ENCODE data around the gene ATG7. TPM values are rescaled to one million over a fixed set of nuclear protein-coding genes. Genes with fewer than 3 reads are reported as not detected.

ATG7 gene
- total and polyA plus RNA-seq, 4 experiments from 2014 or later: 16.9 to 32.8 (median 27.8) TPM

DNA sequence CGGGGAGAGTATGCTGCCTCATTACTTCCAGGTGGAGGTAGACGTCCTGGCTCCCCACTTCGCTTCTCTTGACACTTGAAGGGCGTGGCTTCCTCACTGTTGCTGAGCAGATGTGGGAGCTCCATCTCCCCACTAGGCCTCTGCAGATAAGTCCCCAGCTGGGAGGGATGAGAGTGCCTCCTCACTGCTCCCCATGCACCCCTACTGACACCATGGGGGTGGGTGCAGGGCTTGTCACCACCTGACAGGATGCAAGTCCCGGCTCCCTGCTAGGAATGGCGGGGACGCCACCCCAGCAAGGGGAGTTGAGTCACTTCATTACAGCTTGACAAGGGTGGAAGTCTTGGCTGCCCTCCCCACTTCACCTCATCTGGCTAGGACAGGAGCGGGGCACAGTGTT is 36.8 kb upstream of the ATG7 start:
- Mint-ChIP-seq H3K4me1 (peaks cover 0 to 2% (median 0%) of the 10 kb centered on the region in 4 donors), H3K36me3 (no peaks in the 10 kb centered on the region), H3K27ac (no peak overlapping the region), H3K4me3 (no peak overlapping the region), H3K27me3 (peaks cover 4 to 8% of the 10 kb centered on the region in 2 donors), H3K9me3 (peaks cover 0 to 4% (median under 1%) of the 10 kb centered on the region in 8 donors)
- no peak for DNase-seq
- Histone ChIP-seq H3K9me3 (ENCODE audit: control insufficient read depth in 1 of 2, low read length in 2 of 2) (no peaks in the 10 kb centered on the region), H3K27me3 (ENCODE audit: insufficient read depth, low read length) (no peaks in the 10 kb centered on the region), H3K36me3 (ENCODE audit: insufficient read depth, low read length) (no peaks in the 10 kb centered on the region), H3K4me3 (ENCODE audit: low read length in 2 of 2) (no peak overlapping the region), H3K4me1 (ENCODE audit: insufficient read depth, low read length) (no peaks in the 10 kb centered on the region), H3K27ac (ENCODE audit: low read depth, low read length) (no peak overlapping the region)
- CTCF ChIA-PET (ENCODE audit: partially characterized antibody): interaction anchor here (1.1 to 13.6 kb wide), 10 partner anchors 9 to 415 kb away, joined by 3 to 158 read pairs (median 4); partner anchors contain the start of gene ATG7
- intact Hi-C loops (cut with micrococcal nuclease): no loop called here
- POLR2A ChIA-PET (ENCODE audit: partially characterized antibody): no interaction called here

DNA sequence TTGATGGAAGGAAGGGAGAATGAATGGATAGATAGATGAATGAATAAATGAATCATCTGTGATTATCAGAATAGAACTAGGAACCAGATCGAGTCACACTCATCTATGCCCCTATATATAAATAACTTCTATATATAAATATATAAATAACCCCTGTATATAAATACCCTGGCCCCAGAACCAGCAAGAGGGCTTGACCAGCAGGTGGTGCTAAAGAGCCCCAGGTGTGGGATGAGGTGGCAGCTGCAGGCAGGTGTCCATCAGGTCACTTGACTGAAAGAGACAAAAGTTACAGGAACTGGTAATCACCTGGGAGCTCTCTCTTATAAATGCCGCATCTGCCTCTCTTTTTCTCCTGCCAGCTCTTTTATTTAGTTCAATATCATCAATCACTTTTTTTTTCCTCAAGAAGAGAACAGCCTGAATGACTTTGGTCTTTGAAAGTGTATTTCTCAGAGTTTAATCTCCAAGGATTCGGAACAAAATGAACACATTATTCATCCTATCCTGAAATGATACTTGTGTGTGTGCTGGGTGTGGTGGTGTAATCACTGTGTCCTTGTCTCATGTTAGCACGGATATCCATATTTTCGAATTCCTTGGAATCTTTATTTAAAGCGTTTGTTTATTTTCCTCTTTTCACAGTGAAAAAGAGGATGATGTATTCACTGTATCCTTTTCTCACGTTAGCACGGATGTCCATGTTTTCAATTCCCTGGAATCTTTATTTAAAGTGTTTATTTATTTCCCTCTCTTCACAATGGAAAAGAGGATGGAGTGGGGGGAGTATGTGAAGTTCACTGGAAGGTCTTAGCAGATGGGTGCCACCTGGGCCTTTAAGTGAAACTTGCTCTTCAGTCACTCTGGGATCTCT is 35.4 kb upstream of the ATG7 start:
- intact Hi-C loops (cut with micrococcal nuclease): loop anchor here (1.0 to 2.0 kb wide), 2 partner anchors 415 to 566 kb away; no protein-coding TSS in a partner anchor
- peak; percentile 67 to 72 (median 70) for DNase-seq
- H3K4me3 ChIP-seq (ENCODE audit: low read length in 2 of 2): no peak overlapping the region

DNA sequence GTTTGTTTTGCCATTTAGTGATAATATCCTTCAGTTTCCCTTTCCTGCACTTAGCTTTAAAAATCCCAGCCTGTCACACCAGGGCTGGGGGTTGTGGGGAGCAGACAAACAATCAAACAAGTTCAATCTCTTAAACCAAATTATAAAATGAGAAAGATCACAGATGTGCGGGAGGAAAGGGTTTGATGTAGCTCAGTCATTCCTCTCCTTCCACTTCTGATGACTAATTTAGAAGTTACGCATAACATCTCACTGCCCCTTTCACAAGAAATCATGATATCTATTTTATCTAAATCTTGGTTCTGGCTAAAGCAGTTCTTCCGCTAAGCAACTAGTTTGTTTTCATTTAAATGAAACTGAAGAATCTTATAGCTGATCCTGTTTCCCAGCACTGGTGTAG is 34.1 kb upstream of the ATG7 start:
- Mint-ChIP-seq H3K27me3 (peaks cover 4 to 6% of the 10 kb centered on the region in 2 donors), H3K9me3 (peaks cover 0 to 4% (median under 1%) of the 10 kb centered on the region in 8 donors), H3K4me1 (peaks cover 0 to 2% (median 0%) of the 10 kb centered on the region in 4 donors), H3K36me3 (no peaks in the 10 kb centered on the region), H3K4me3 (peak overlapping the region in 1 of 8 donors; percentile 29), H3K27ac (no peak overlapping the region)
- Histone ChIP-seq H3K4me3 (ENCODE audit: low read length in 2 of 2) (no peak overlapping the region), H3K36me3 (ENCODE audit: insufficient read depth, low read length) (no peaks in the 10 kb centered on the region), H3K27me3 (ENCODE audit: insufficient read depth, low read length) (no peaks in the 10 kb centered on the region), H3K4me1 (ENCODE audit: insufficient read depth, low read length) (no peaks in the 10 kb centered on the region), H3K9me3 (ENCODE audit: control insufficient read depth in 1 of 2, low read length in 2 of 2) (no peaks in the 10 kb centered on the region), H3K27ac (ENCODE audit: low read depth, low read length) (no peak overlapping the region)
- intact Hi-C loops (cut with micrococcal nuclease): no loop called here
- ChIA-PET CTCF (ENCODE audit: partially characterized antibody) (interaction anchor here (0.7 to 13.6 kb wide), 10 partner anchors 11 to 897 kb away, joined by 3 to 158 read pairs (median 4); partner anchors contain the start of gene VGLL4), POLR2A (ENCODE audit: partially characterized antibody) (no interaction called here)
- DNase-seq: no peak

More for the DNA sequence above, 35.4 kb upstream of the ATG7 start:
- H3K9me3 Mint-ChIP-seq: peaks cover 0 to 4% (median under 1%) of the 10 kb centered on the region in 8 donors
- H3K4me3 Mint-ChIP-seq: no peak overlapping the region
- POLR2A ChIA-PET (ENCODE audit: partially characterized antibody): no interaction called here
- Histone ChIP-seq H3K27me3 (ENCODE audit: insufficient read depth, low read length) (no peaks in the 10 kb centered on the region), H3K27ac (ENCODE audit: low read depth, low read length) (no peak overlapping the region), H3K9me3 (ENCODE audit: control insufficient read depth in 1 of 2, low read length in 2 of 2) (no peaks in the 10 kb centered on the region), H3K36me3 (ENCODE audit: insufficient read depth, low read length) (no peaks in the 10 kb centered on the region), H3K4me1 (ENCODE audit: insufficient read depth, low read length) (no peaks in the 10 kb centered on the region)
- CTCF ChIA-PET (ENCODE audit: partially characterized antibody): interaction anchor here (0.6 to 13.6 kb wide), 21 partner anchors 8 to 414 kb away, joined by 3 to 158 read pairs (median 4); partner anchors contain the start of gene ATG7
- peaks cover 4 to 8% of the 10 kb centered on the region in 2 donors for H3K27me3 Mint-ChIP-seq
- H3K27ac Mint-ChIP-seq: no peak overlapping the region
- peaks cover 0 to 2% (median 0%) of the 10 kb centered on the region in 4 donors for H3K4me1 Mint-ChIP-seq
- H3K36me3 Mint-ChIP-seq: no peaks in the 10 kb centered on the region

DNA sequence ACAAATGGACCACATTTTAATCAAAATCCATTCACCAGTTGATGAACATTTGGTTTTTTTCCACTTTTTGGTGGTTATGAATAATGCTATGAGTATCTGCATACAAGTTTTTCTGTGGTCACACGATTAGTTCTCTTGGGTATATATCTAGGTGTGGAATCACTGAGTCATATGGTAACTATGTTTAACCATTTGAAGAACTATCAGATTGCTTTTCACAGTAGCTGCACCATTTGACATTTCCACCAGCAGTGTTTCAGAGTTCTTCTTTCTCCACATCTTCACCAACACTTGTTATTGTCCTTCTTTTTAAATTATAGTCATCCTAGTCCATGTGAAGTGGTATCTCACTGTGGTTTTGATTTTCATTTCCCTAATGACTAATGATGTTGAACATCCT is 33.3 kb upstream of the ATG7 start:
- Mint-ChIP-seq H3K4me3 (no peak overlapping the region), H3K36me3 (no peaks in the 10 kb centered on the region), H3K27ac (no peak overlapping the region), H3K9me3 (peaks cover 0 to 4% (median under 1%) of the 10 kb centered on the region in 8 donors), H3K4me1 (peaks cover 0 to 2% (median 0%) of the 10 kb centered on the region in 4 donors), H3K27me3 (peaks cover 4 to 6% of the 10 kb centered on the region in 2 donors)
- Histone ChIP-seq H3K27me3 (ENCODE audit: insufficient read depth, low read length) (no peaks in the 10 kb centered on the region), H3K36me3 (ENCODE audit: insufficient read depth, low read length) (no peaks in the 10 kb centered on the region), H3K27ac (ENCODE audit: low read depth, low read length) (no peak overlapping the region), H3K9me3 (ENCODE audit: control insufficient read depth in 1 of 2, low read length in 2 of 2) (no peaks in the 10 kb centered on the region), H3K4me1 (ENCODE audit: insufficient read depth, low read length) (no peaks in the 10 kb centered on the region), H3K4me3 (ENCODE audit: low read length in 2 of 2) (no peak overlapping the region)
- intact Hi-C loops (cut with micrococcal nuclease): no loop called here
- POLR2A ChIA-PET (ENCODE audit: partially characterized antibody): no interaction called here
- no peak for DNase-seq
- CTCF ChIA-PET (ENCODE audit: partially characterized antibody): interaction anchor here (1.4 to 13.6 kb wide), 5 partner anchors 9 to 565 kb away, joined by 3 to 158 read pairs (median 8); no protein-coding TSS in a partner anchor

DNA sequence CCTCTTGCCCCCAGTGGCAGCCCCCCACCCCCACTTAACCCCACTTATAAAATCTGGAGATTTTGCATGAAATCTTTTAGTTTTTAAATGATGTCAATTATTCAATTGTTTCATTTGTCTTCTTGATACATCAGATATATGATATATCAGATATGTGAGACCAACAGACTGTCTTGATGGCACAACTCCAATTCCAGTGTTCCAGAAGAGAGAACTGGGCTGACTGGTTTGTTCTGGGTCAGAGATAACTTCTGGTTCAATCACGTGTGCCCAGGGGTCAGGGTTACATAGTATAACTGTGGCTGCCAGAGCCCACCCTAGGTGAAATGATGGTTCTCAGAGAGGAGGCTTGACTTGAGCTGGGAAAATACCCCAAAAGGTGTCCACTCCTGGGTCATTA is 32.4 kb upstream of the ATG7 start:
- Histone ChIP-seq H3K4me3 (ENCODE audit: low read length in 2 of 2) (no peak overlapping the region), H3K36me3 (ENCODE audit: insufficient read depth, low read length) (no peaks in the 10 kb centered on the region), H3K27me3 (ENCODE audit: insufficient read depth, low read length) (no peaks in the 10 kb centered on the region), H3K27ac (ENCODE audit: low read depth, low read length) (no peak overlapping the region), H3K9me3 (ENCODE audit: control insufficient read depth in 1 of 2, low read length in 2 of 2) (no peaks in the 10 kb centered on the region), H3K4me1 (ENCODE audit: insufficient read depth, low read length) (no peaks in the 10 kb centered on the region)
- intact Hi-C loops (cut with micrococcal nuclease): no loop called here
- Mint-ChIP-seq H3K27ac (no peak overlapping the region), H3K4me1 (peaks cover 0 to 2% (median 0%) of the 10 kb centered on the region in 4 donors), H3K27me3 (peaks cover 4 to 6% of the 10 kb centered on the region in 2 donors), H3K36me3 (no peaks in the 10 kb centered on the region), H3K9me3 (peaks cover 0 to 4% (median under 1%) of the 10 kb centered on the region in 8 donors), H3K4me3 (no peak overlapping the region)
- no peak for DNase-seq
- POLR2A ChIA-PET (ENCODE audit: partially characterized antibody): no interaction called here
- CTCF ChIA-PET (ENCODE audit: partially characterized antibody): interaction anchor here (1.6 to 13.6 kb wide), 3 partner anchors 10 to 411 kb away, joined by 5 to 158 read pairs (median 67); no protein-coding TSS in a partner anchor

DNA sequence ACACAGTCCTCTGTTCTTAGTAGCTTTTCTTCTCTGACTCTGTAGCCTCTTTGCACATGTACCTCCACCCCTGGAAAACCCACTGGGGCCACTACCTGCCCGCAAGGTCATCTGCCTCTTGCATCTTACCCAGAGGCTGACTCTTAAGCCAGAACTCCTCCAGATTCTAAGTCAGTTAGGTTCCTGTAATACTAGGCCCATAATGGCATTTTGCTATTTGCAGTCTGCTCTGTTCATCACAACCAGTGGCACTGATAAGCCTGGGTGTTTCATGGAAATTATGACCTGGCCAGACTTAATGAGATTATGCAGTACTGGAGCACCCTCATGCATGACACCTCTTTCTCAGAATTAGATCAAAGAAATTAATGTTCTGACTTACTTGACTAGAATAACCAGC is 31.7 kb upstream of the ATG7 start:
- Mint-ChIP-seq H3K27ac (peak overlapping the region in 2 of 7 donors; percentile 0 to 87), H3K4me1 (peaks cover 0 to 2% (median 0%) of the 10 kb centered on the region in 4 donors), H3K9me3 (peaks cover 0 to 4% (median under 1%) of the 10 kb centered on the region in 8 donors), H3K36me3 (no peaks in the 10 kb centered on the region), H3K4me3 (no peak overlapping the region), H3K27me3 (peaks cover 4% of the 10 kb centered on the region in 2 donors)
- no peaks in the 10 kb centered on the region for H3K27me3 ChIP-seq (ENCODE audit: insufficient read depth, low read length)
- POLR2A ChIA-PET (ENCODE audit: partially characterized antibody): no interaction called here
- H3K4me3 ChIP-seq (ENCODE audit: low read length in 2 of 2): no peak overlapping the region
- DNase-seq: no peak
- CTCF ChIA-PET (ENCODE audit: partially characterized antibody): interaction anchor here (1.6 to 13.6 kb wide), 4 partner anchors 10 to 410 kb away, joined by 3 to 158 read pairs (median 36); no protein-coding TSS in a partner anchor
- H3K9me3 ChIP-seq (ENCODE audit: control insufficient read depth in 1 of 2, low read length in 2 of 2): no peaks in the 10 kb centered on the region
- intact Hi-C loops (cut with micrococcal nuclease): no loop called here
- no peaks in the 10 kb centered on the region for H3K4me1 ChIP-seq (ENCODE audit: insufficient read depth, low read length)
- no peaks in the 10 kb centered on the region for H3K36me3 ChIP-seq (ENCODE audit: insufficient read depth, low read length)
- no peak overlapping the region for H3K27ac ChIP-seq (ENCODE audit: low read depth, low read length)

DNA sequence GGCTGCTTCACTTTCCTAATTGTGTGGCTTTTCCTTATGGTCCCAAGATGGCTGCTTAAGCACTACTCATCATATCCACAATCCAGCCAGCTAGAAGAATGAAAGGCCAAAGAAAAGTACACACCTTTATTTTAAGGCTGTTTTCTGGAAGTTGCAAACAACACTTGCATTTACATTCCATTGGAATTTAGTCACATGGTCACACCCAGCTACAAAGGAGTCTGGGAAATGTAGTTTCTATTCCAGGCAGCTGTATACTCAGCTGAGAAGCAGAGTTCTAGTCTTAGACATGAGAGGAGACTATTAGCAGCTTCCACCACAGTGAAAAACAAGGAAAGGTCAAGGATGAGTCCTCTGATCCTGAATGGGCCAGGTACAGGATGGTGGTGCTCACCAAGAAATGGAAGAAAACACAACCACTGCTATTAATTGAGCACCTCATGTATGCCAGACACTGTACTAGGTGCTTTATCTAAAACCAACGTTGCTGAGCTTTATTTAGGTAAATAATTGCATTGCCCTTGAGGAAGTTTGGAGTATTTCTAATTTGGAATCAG is 28.0 kb upstream of the ATG7 start:
- no peaks in the 10 kb centered on the region for H3K27me3 Mint-ChIP-seq
- no peaks in the 10 kb centered on the region for H3K36me3 Mint-ChIP-seq
- Histone ChIP-seq H3K4me3 (ENCODE audit: low read length in 2 of 2) (no peak overlapping the region), H3K36me3 (ENCODE audit: insufficient read depth, low read length) (no peaks in the 10 kb centered on the region), H3K27ac (ENCODE audit: low read depth, low read length) (no peak overlapping the region), H3K27me3 (ENCODE audit: insufficient read depth, low read length) (no peaks in the 10 kb centered on the region), H3K4me1 (ENCODE audit: insufficient read depth, low read length) (no peaks in the 10 kb centered on the region), H3K9me3 (ENCODE audit: control insufficient read depth in 1 of 2, low read length in 2 of 2) (no peaks in the 10 kb centered on the region)
- no peak for DNase-seq
- no peak overlapping the region for H3K27ac Mint-ChIP-seq
- ChIA-PET POLR2A (ENCODE audit: partially characterized antibody) (no interaction called here), CTCF (ENCODE audit: partially characterized antibody) (interaction anchor here (1.1 to 13.6 kb wide), 2 partner anchors 9 to 91 kb away, joined by 4 to 158 read pairs; no protein-coding TSS in a partner anchor)
- H3K4me1 Mint-ChIP-seq: no peaks in the 10 kb centered on the region
- intact Hi-C loops (cut with micrococcal nuclease): no loop called here
- H3K4me3 Mint-ChIP-seq: no peak overlapping the region
- H3K9me3 Mint-ChIP-seq: peaks cover 0 to 3% (median 0%) of the 10 kb centered on the region in 8 donors
